HG03439 (cell line): ENCODE measurements around the gene YBX1.
"Not testable (repeated sequence)": the region's sequence is repeated elsewhere in the genome, so short reads cannot be mapped to it uniquely, and the experiment has no call there.

Experiments used
- ATAC-seq: cut with Tn5 transposase; IDR thresholded peaks from one replicate; pipeline ENCODE4 v1.9.1; 2021; ENCODE audit warnings: mild to moderate bottlenecking, moderate library complexity; ENCODE audit not compliant: unreplicated experiment

The YBX1 gene

GRCh38 chr1:42689912-42690311, 7.7 kb downstream of the YBX1 start:
- ATAC-seq, result no peak

DNA sequence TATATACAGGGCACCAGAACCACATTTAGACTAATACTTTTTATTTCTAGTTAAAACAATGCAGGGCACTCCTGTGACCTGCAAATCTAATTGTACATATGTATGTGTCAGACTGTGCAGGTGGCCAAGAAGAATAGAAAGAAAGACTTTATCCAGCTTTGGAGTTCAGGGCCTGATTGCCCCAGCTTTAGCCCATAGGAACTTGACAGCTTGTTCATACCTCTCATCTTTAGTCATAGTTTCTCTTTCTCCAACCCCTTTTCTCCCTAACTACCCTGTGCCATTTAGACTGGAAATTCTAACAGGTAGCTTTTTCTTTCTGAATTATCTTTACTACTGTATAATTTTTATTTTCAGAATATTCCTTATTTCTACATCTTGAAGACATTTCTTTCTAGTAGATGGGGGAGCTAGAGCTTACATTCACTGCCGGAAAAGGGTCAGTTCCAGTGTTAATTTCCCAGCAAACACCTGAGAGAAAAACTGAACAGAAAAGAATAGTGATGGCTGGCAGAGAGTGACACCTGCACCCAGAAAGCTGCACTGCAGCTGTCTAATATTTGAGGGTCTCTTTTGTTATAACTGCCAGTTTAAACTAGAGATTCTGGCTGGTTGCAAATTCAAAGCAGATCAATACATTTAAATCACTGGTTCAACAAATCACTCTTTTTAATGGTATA, 8.4 kb downstream of the YBX1 start:
- ATAC-seq, result no peak

GRCh38 chr1:42691157-42691498, 8.9 kb downstream of the YBX1 start:
- ATAC-seq, result no peak

DNA sequence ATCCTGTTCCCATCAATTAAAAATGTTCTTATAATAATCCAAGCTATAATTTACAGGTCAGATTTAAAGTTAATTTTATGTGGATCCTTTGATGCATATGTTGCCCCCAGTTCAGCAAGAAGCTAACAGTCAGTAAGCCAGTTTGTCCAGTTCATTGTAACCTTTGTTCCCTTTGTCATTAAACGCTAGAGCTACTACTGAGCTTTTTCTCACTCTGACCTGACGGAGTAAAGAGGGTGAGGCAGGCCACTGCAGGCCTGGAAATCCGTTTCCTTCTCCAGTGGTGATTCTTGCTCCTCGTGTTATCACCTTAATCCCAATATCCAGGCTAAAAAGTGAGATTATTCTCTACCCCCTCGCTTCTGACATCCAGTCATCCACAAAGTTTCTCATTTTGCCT, 10.2 kb downstream of the YBX1 start:
- ATAC-seq, result no peak

- ATAC-seq, result no peak
Measured at GRCh38 chr1:42692911-42693310, 10.7 kb downstream of the YBX1 start.

DNA sequence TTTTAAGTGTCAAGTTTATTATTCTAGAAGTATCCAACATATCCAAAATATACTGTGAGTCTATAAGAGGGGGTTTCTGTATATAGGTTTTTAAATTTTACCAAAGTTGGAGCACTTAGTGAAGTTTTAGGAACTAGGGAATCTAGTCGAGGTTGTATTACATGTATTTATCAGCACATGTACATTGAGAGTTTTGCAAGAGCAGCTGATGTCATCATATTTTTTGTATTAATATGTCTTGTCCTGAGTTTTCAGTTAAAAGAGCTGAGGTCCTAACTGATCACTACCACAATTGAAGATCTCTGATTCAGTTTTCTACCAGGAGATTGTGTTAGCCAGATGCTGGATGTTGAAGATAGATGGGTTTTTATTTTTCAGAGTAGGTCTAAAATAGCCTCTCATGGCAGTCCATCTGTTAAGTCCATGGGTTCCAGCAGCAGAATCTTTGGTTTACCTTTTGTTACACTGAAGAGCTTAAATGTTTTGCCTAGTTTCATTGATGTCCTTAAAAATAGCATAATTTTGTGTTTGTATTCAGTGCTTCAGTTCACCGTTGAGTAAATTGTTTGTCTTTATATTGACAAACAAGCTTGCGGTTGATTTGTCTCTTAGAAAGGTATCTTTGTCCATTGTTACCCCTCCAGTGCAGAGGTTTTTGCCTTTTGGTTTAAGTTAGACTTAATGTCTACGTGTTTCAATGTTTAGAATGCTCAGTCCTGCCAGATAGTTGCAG, 16.0 kb downstream of the YBX1 start:
- no peak for ATAC-seq

GRCh38 chr1:42700006-42700405, 17.8 kb downstream of the YBX1 start:
- ATAC-seq, result no peak

DNA sequence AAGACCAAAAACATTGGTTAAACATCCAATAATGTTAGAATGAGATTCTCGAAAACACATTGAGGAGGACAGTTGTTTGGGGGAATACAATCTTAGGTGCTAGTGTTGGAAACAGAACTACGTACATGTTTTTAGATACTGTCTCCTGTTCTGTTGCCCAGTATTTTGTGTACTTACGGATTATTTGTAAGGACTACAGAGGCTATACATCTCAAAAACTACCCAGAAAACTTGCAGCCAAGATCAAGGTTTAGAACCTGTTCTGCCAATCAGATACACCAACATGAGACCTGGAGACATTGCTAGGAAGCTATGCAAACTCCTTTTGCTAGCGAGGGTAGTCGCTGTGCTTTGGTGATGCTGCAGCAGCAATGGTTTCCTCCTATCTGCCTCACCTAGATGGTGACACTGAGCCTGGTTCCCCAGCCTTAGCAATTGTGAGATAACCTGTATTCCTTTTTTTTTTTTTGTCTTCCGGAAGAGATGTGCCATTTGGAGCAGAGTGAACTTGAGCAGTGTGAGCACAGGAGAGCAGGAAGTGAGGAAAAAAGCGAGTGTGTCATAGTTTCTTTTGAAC, 21.8 kb downstream of the YBX1 start:
- no peak for ATAC-seq

GRCh38 chr1:42712808-42713207, 30.6 kb downstream of the YBX1 start:
- ATAC-seq, result not testable (repeated sequence)

- no peak for ATAC-seq
Measured at GRCh38 chr1:42713293-42713692, 31.1 kb downstream of the YBX1 start.

DNA sequence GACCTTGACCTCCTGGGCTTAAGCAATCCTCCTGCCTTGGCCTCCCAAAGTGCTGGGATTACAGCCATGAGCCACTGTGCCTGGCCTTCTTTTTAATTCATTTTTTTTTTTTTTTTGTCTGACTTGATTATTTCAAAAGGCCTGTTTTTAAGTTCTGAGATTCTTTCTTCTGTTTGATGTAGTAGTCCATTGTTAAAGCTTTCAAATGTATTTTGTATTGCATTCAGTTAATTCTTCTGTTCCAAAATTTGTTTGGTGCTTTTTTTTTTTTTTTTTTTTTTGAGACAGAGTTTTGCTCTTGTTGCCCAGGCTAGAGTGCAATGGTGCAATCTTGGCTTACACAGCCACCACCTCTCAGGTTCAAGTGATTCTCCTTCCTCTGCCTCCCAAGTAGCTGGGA, 32.2 kb downstream of the YBX1 start:
- not testable (repeated sequence) for ATAC-seq

DNA sequence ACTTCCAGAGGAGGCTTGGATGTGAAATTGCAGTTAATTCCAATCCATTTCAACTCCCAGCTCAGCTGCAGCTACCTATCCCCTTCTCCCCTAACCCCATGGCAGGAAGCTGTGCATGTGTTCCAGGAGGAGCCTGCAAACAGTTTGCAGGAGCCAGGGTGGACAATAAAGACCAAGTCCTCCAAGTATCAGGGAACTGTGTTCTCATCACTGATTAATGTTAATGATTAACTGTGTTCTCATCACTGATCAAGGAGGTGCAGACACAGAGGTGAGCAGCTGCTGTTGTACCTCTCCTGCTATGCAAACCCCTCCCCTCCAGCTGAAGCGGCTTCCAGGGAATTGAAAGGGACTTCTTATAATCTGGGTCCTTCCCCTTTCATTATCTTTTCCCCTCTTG, 38.6 kb downstream of the YBX1 start:
- ATAC-seq, result no peak

GRCh38 chr1:42721926-42722325, 39.7 kb downstream of the YBX1 start:
- no peak for ATAC-seq

GRCh38 chr1:42722403-42722802, 40.2 kb downstream of the YBX1 start:
- ATAC-seq, result not testable (repeated sequence)

- ATAC-seq, result no peak
Measured at GRCh38 chr1:42723511-42723910, 41.3 kb downstream of the YBX1 start.

- not testable (repeated sequence) for ATAC-seq
Measured at GRCh38 chr1:42725820-42726219, 43.6 kb downstream of the YBX1 start.

DNA sequence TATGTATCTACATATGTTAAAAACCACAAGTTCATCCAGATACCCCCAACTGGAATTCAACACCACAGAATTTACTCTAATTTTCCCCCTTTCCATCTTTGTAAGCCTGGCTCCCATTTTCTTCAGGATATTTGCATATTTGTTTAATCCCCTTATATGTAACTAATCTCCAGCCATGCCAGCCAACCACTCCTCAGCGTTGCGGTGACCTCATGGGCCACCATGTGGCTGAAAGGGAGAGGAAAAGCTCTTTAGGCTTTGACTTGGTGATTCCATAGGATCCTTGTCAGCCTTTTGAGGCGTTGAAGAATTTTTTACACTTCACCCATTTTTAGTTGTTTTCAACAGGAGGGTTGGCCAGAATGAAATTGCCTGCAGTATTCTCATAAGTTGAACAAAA, 47.8 kb downstream of the YBX1 start:
- no peak for ATAC-seq

DNA sequence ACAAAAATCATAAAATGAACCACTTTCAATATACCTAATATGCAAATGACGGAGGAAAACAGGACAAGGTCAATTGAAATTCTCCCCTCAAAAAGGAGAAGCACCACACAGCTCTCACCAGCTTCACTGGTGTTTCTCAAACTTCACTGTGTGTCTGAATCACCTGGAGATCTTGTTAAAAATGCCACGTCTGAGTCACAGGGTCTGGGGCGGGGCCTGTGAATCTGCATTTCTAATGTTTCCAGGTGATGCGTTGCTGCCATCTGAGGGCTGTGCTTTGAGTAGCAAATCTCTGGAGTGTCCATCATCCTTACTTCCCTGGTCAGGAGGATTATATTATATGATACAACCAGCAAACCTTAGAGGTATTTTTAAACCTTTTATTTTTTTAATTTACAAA, 48.8 kb downstream of the YBX1 start:
- no peak for ATAC-seq

- ATAC-seq, result no peak
Measured at GRCh38 chr1:42731585-42731984, 49.4 kb downstream of the YBX1 start.

DNA sequence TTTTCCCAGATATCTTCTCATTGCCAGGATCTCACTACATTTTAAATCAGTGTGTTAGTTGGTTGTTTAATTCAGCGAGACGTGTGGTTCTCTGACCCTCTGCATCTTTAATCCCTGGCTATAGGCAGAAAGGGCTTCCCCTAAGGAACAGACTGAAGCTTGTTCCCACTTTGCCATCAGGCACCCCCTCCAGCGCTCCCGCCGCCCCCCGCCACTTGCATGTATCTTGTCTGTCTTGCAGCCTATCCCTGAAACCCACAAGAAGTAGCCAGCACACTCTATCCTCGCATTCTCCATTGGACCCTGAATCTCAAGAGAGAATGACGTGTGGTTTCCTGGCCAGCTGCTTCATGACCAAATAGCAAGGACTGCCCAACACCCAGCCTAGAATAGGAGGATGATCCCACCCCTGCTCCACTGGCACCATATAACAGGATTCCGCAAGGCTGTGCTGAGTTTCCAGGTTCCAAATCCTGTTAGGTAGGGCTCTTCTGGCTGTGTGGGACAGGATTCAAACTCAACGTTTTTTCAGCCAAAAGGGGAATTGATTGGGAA, 50.0 kb downstream of the YBX1 start:
- no peak for ATAC-seq

DNA sequence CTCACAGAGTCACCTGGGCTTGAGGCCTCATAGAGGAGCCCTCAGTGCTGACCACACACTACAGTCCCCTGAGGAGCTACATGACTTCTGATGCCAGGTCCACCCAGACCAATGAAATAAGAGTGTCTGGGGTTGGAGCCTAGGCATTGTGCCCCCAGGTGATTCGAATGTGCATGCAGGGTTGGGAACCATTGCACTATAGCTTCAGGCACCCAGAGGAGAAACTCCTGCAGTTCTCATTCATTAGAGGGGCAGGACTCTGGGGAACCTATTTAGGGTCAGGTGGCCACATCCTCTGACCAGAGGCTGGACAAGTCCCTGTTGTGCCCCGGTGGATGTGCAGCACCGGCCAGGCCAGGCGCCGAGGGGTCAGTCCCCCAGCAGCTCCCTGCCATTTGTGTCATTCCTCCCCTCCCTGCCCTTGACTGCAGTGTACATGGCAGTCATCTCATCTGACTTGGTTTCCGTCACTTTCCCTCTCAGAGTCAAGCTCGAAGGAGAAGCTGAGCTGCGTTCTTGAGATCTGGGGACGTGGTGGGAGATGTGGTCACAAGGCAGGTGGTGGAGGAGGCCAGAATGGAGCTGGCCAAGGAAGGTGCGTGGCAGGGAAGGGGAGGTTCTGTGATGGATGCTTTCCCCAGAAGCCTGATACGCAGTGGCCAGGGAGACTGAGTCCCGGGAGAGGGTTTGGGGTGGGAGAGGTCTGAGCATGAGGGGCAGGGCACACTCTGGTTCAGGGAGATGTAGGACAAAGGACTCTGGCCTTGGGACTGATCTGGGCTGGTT, 51.4 kb downstream of the YBX1 start:
- ATAC-seq, result no peak
